NOMO-1 (cell line): ENCODE measurements around the gene ZFPL1.

Experiments
- DNase-seq, 2 experiments: peaks; one replicate each; lab custom pipeline; 2025; ENCODE audit not compliant: unreplicated experiment in 2 of 2; lab: John Stamatoyannopoulos, UW

ZFPL1 gene

GRCh38 chr11:65126624-65127274 lies 42.7 kb downstream of the ZFPL1 start:
- no peak for DNase-seq

- no peak for DNase-seq
Observed at GRCh38 chr11:65127473-65128181, 43.6 kb downstream of the ZFPL1 start.

GRCh38 chr11:65128182-65129145 lies 44.4 kb downstream of the ZFPL1 start:
- DNase-seq = no peak

GRCh38 chr11:65129649-65130441 lies 45.8 kb downstream of the ZFPL1 start:
- no peak for DNase-seq

GRCh38 chr11:65130631-65131416 lies 46.8 kb downstream of the ZFPL1 start:
- DNase-seq = no peak

- no peak for DNase-seq
Observed at GRCh38 chr11:65131417-65131776, 47.4 kb downstream of the ZFPL1 start.

GRCh38 chr11:65131895-65132237 lies 47.8 kb downstream of the ZFPL1 start:
- no peak for DNase-seq

GRCh38 chr11:65132238-65132987 lies 48.4 kb downstream of the ZFPL1 start:
- DNase-seq = no peak

GRCh38 chr11:65132988-65133700 lies 49.1 kb downstream of the ZFPL1 start:
- peak; percentile 61 to 69 for DNase-seq

- no peak for DNase-seq
Observed at GRCh38 chr11:65133724-65134123, 49.7 kb downstream of the ZFPL1 start.

- DNase-seq = peak; percentile 80 to 89
Observed at GRCh38 chr11:65134240-65134951, 50.4 kb downstream of the ZFPL1 start, which contains the start of gene SYVN1. TSS of gene SYVN1 (minus strand) at chr11:65134519. CDS start at chr11:65133601, 918 bp downstream.

- peak; percentile 93 to 98 for DNase-seq
Observed at GRCh38 chr11:65134952-65135632, 51.1 kb downstream of the ZFPL1 start.

- DNase-seq = no peak
Observed at GRCh38 chr11:65135633-65136145, 51.7 kb downstream of the ZFPL1 start.

- DNase-seq = no peak
Observed at GRCh38 chr11:65136515-65137096, 52.6 kb downstream of the ZFPL1 start.
